GM18861 (cell line): ENCODE measurements around the gene EIF3F.
"Not testable (repeated sequence)": the region's sequence is repeated elsewhere in the genome, so short reads cannot be mapped to it uniquely, and the experiment has no call there.

ENCODE experiments used
- ATAC-seq: cut with Tn5 transposase; IDR thresholded peaks from one replicate; pipeline ENCODE4 v1.9.1; 2021; ENCODE audit not compliant: unreplicated experiment

Gene EIF3F

DNA sequence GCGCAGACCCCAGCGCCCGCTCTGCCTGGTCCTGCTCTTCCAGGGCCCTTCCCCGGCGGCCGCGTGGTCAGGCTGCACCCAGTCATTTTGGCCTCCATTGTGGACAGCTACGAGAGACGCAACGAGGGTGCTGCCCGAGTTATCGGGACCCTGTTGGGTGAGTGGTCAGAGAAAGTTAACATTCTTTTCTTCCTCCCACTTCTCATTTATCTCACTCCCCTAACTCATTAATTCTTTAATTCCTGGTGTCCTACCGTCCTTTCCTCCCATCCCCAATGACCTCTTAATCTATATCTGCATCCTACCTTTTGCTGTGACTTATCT, 385 bp downstream of the EIF3F start:
- not testable (repeated sequence) for ATAC-seq

DNA sequence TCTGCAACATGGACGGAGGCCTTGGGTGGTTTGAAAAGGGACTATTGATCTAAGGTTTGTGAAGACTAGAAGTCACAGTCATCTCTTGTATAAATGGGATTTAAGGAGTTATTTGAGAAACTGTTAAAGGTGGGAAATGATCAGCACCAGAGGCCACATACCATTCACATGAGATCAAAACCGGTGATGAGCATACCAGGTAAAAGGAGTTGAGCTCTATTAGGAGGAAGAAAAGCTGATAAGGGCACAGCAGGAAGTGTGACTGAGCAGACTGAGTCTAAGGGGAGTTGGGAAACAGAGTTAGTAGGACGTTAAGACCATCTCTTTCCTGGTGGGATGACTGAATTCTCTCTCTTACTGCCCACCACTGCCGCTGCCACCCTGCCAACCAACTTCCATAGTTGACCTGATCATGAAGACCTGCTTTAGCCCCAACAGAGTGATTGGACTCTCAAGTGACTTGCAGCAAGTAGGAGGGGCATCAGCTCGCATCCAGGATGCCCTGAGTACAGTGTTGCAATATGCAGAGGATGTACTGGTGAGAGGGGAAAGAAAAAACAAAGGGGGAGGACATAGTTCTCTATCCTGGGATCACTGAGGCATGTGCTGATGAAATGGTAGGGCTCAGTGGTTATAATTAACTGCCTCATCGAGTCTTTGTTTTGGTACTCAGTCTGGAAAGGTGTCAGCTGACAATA, 7.6 kb downstream of the EIF3F start:
- ATAC-seq = no peak

DNA sequence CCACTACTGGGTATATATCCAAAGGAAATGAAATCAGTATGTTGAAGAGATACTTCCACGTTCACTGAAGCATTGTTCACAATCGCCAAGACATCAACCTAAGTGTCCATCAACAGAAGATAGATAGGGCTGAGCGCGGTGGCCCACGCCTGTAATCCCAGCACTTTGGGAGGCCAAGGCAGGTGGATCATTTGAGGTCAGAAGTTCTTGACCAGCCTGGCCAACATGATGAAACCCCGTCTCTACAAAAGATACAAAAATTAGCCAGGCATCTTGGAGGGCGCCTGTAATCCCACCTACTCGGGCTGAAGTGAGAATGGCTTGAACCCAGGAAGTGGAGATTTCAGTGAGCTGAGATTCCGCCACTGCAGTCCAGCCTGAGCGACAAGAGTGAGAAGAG, 12.7 kb downstream of the EIF3F start:
- ATAC-seq = no peak

DNA sequence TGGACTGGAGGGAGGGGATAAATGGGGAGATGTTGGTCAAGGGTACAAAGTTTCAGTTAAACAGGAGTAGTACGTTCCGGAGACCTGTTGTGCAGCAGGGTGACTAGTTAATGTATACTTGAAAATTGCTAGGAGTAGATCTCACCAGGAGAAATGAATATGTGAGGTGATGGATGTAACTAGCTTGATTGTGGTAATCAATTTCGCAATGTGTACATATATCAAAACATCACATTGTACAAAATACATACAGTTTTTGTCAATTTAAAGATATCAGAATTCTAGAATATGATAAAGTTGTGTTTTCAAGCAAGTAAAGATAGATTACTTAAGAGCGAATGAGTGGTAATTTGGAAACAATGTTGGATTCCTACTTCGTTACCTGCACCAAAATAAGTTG, 13.3 kb downstream of the EIF3F start:
- ATAC-seq = no peak

DNA sequence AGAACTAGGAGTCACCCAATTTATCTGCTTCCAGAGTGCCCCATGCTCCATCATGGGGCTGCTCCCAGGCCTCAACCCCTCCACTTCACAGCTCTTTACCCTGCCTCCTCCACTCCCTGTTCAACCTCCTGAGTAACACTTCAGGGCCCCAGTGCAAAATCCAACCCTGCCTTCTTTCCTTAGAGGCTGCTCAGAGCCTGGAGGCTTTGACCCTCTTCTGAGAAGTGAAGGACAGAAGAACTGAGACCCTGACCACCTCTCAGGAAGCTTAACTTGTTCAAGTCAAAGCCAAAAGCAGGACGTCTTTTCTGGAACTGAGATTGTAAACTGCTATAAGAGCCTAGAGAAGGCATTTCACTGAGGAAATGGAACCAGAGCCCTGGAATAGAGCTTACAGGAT, 15.5 kb downstream of the EIF3F start:
- no peak for ATAC-seq

DNA sequence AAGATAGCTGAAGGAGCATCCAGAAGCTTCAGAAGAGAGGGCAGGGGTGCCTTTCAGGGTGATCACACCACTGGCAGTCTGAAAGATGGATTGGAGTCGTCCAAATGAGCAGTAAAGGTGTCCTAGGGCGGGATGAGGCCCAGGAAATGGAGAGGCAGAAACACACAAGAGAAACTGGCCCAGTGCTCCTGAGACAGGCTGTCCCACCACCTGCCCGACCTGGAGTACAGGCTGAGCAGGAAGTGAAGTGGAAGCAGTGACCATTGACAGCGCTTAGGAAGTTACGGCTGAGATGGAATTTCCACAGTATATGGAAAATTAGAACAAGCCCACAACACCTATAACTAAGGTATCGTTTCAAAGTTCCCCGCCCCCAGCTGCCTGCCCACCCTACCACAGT, 16.1 kb downstream of the EIF3F start:
- no peak for ATAC-seq

DNA sequence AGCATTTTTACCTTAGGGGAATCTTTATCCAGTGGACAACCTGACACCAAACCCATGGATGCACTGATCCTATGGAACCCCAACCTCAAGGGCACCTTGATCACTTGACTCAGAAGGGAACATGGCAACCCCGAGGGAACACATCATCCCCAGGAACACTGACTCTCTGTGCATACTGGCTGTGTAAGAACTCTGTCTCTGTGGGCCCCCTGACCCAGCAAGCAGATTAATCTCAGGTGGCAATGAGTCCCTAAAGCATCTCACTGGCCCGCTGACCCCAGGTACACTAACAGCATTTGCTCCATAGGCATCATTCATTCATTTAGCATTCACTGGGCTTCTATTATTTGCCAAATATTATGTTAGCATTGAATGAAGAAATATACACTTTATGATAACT, 16.9 kb downstream of the EIF3F start:
- no peak for ATAC-seq

DNA sequence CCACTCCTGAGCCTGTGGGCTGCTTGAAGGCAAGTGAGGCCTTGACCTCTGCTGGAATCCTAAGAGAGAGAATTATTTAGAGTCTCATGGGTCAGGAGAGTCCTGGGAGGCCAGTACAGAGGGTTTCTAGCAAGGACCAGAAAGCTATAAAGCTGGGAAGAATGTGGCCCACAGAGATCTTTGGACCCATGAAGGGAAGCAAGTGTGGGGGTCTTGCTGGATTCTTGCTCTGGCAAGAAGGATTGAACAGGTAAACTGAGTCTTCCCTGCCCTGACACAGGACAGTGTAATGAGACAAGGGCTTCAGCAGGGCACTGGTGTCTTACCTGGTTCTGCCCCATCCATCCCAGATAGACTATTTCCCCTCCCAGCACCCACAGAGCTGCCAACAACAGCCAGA, 18.4 kb downstream of the EIF3F start:
- no peak for ATAC-seq

DNA sequence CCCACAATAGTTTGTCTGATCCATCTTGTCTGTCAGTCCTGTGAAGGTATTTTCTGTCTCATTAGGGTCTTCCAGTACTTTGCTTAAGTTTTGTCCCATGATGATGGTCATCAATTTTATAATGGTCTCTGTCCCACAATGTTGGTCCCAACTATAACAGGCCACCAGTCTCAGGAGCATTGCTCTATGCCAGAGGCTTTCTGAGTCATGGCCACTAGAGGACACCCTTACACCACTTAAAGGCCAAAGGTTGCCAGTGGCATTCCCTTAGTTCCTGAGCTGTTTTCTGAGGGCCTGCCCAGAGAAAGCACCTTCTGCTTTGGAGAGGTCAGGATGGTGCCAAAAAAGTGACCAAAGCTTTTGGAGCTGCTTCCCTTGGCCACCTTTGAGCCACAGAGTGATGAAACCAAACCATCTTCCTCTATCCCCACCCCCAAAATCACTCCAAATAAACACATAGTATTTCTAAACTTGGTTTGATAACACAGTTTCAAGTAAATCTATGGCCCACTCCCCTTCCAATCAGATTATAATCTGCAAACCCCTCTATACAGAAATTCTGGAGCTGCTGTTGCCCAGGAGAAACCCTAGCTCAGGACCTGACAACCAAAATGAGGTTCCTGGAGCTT, 19.3 kb downstream of the EIF3F start:
- peak; percentile 71 for ATAC-seq

DNA sequence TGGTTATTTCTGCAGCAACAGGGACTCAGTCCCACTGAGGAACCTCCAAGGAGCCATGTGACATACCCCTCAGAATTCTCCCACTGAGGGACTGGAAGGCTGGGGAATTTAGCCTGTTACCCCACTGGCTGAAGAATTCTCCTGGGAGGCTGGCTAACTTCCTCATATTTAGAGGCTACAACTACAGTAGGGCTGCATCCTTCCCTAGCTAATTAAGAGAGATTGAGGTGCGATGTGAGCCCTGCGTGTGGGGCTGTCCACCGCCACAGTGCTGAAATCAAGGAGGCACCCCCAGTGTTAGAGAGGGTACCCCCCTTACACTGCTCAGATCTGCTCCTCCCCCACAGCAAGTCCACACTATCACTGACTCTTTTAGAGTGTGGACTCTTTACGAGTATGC, 21.1 kb downstream of the EIF3F start:
- no peak for ATAC-seq

DNA sequence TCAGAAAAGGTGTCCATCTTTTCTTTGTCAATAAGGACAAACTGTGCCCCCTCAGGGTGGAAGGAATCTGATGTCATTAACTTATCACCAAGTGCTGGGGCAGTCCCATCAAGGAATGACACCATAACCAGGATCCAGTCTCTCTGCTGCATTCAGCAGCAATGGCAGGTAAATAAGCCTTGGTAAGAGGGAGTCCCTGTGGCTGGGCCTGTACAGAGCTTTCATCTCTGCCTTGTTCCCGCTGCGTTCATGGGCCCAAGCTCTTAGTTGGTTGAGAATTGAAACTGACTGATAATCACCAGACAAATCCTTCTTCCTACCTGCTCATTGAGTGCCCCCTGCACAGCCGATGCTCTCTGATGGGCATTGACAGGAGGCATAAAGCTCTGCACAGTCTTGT, 22.7 kb downstream of the EIF3F start:
- no peak for ATAC-seq

DNA sequence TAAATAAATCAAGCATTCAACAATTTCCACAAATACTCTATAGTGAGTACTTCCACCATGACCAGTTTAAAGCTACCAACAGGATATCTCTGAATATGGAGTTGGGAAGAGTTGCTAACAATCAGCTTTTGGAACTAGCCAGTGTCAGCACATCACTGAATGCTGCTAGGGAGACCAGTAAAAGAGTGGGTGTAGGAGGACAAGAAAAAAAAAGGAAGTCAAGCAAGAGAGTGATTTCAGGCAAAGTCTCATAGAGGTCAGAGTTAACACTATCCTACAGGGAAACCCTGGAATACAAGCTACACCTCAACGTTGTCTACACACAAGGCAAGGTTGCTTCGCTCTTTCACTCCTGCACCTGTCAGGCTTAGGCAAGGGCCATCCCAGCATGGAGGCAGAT, 24.2 kb downstream of the EIF3F start:
- no peak for ATAC-seq

DNA sequence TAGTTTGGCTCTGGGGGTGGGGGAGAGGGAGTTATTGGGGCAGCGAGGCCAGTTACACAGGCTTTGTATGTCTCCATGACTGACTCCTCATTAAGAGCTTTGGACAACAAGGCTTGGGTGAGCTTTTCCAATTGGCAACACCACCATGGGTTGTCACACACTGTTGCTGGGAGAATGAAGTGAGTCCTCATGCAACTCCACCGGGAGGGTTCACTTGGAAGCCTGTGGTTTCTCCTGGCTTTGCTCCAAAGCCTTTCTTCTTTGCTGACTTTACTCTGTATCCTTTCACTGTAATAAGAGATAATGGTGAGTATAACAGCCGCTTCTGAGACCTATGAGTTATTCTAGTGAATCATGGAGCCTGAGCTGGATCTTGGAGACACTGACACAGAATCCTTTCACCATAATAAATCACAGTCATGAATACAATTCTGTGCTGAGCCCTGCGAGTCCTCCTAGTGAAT, 24.9 kb downstream of the EIF3F start:
- ATAC-seq = no peak

DNA sequence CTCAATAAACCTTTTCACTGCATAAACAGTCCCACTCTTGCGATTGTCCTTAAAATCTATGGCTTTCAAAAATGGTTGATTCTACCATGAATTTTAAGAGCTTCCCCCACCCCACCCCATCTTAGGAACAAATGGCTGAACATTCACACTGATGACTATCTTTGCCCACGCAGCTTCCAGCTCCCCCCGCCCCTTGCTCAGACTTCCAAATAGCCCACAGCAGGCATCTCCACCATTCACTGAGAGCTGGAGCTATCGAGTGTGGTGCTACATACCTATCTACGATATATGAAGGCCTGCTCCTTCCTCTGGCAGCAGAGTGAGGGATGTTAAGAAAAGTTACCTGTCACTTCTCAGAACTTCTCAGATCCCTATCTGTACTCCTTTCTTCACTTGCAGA, 26.7 kb downstream of the EIF3F start:
- no peak for ATAC-seq

DNA sequence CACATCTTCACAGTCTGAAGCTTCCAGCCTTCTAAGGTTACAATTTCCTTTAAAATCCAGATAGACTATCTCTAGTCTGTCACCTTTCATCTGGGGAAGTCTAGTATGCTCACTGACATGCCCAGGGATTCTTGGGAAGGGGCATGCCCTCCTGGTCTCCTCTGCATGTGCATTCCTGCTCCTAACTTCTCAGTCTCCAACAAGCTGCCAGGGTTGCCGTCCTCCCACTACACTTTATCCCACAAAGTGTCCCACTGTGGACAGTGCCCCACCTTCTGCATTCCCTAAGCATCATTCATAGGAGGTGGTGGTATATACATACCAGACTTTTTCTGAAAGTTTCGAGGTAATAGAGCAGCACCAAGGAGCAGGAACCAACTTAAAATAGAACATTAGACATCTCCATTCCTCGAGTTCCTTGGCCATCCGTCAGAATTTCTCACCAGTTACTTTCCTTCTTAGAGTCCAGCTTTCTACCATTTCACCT, 28.7 kb downstream of the EIF3F start:
- no peak for ATAC-seq

DNA sequence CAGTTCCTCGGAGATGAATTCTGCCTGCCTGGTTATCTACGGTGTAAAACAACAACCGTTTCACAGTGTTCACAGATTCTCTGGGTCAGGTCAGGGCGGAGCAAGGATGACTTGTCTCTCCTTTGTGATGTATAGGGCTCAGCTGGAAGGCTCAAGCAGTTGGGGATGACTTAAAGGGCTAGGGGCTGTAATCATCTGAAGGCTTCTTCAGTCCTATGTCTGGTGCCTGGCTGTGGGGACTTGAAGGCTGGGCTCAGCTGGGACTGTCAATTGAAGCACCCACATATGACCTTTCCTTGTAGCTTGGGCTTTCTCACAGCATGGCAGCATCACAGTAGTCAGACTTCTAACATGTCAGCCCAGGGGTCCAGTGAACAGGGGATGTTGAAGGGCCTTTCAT, 29.3 kb downstream of the EIF3F start:
- ATAC-seq = no peak

DNA sequence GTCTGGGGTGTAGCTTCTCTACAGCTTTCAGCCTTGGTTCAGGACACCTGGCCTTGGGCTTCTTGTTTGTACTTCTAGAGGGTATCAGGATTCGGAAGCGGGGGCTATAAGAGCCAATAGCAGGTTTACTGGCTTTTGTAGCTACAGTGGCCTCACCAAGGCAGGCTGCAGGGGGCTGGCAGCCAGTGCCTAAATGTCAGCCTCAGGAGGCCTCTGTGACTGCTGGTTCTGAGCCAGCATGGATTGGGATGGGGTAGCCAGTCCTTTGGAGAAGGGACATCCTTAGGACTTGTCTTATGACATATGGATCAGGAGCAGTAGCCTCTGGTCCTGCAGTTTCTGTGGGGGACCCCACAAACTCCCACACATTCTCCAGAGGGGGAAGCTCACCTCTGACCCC, 29.9 kb downstream of the EIF3F start:
- ATAC-seq = no peak

DNA sequence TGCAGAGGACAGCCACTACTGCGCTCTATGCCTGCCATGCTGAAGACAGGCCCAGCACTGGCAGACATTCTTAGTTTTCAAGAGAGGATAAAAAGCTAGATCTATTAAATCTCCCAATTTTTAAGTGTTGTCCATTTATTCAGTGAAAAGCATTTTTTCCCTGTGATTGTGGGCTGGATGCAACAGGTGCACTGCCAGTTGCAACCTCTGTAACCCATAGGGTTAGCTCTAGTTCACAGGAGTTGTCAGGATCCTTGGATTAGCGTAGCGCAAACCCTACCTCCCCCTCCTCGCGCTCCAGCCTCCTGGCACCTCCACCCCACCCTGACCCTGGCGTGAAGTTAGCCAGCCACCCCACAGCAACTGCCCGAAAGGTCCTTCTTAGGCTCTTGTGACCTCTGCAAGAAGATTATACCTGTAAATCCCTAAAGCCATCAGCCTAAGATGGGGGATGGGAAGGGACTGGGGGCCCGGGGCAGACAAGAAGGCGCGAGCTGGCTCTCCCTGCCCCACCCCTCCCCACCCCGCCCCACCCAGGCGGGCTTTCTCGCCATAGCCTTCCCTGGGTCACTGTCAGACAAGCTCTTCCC, 30.9 kb downstream of the EIF3F start:
- ATAC-seq = no peak

DNA sequence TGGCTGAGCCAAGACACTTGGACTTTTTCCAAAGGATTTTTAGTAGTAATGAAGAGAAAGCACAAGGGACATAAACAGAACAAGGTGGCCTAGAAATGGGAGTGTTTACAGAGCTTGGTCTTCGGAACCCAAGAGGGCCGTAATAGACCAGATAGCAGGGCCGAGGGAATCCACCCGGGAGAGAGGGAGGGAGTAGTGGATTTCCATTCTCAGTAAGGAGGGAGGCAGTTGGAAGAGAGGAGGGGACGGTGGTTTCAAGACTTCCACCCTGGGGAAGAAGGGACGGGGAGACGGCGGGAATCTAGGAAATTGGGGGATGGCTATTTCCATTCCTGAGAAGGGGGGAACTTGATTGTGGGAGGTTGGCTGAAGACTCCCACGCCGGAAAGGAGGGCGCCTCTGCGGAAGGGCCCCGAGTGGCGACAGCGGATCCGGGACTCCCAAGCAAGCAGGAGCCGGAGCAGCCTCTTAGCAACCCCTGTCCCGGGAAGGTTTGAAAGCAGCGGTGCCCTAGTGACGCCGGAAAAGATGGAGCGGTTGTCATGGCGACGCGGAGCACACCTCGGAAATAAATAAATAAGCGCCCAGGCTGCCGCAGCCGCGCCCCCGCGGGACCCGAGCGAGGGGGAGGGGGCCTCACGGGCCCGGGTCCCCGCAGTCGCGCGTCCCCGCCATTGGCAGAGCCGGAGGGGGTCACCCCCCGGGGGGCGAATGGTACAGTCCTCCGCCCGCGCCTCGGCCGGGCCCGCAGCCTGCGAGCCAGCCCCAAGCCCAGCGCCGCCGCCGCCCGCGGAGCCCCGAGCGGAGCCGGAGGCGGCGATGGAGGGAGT, 31.6 kb downstream of the EIF3F start:
- ATAC-seq = no peak

DNA sequence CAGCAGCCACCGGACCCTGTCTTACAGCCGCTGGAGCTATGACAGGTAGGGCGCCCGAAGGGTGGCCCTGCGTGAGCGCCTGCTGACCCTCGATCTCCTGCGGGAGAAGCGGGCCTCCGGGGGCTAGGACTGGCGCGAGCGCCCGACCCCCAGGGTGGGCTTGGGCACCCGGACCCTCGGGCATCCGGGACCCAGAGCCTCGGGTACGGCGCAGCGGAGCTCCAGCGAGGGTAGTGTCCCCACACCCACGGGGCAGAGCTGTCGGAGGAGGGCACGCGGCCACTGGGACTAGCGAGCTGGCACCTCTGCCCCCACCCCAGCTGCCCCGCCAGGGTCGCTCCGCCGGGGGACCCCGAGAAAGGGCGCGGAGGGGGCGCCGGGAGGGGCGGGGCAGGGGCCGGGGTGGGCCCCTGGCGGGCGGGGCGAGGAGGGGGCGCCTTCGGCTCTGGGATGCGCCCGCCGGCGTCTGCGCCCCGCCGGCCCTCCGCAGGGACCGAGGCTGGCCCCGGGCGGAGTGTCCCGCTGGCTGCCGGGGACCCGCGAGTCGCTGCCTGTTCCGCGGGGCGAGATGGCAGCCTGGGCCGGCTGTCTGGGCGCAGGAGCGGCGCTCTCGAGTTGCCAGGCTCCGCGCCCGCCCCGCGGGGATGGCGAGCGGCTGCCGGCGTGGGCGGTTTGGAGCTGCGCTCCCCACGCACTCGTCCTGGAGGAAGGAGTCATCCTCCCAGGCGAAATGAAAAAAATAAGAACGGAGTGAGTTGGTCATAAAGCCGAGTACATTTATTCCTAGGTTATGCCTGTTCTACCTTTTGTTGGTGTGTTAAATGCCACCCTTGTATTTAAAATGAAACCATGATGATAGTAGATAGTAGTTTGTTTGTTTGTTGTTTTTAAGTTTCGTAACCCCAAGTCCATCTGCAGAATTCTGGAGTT, 32.4 kb downstream of the EIF3F start:
- no peak for ATAC-seq

DNA sequence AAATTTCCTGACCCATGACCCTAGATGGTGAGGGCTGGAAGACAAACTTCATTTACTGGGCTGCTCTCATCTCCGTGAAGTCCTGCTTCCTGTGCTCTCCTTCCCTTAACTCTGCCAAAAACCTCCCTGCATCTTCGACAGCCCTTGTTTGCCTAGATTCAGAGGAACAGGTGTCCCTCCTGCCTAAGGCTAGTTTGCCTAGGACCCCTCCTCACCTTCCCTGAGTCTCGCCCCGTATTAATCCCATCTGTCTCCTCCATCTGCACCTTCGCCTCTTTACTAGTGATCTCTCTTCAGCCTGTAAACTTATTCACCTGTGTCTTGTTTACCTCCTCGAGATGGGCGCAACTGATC, 33.1 kb downstream of the EIF3F start:
- ATAC-seq = no peak
